Esophagus squamous epithelium (tissue), 4 donors: ENCODE results near the gene TNFAIP8L1.

Experiments used
- CTCF ChIP-seq, 6 experiments: fragments of 450-650 bp in 4 of 6; fragments of 200-600 bp in 2 of 6; sonication (generic) in 2 of 6; IDR thresholded peaks; one replicate each; pipeline ENCODE4 v1.5.1; 2016 to 2019; ENCODE audit warnings: antibody characterized with exemption in 6 of 6, mild to moderate bottlenecking in 4 of 6, moderate library complexity in 4 of 6
- POLR2A ChIP-seq, 4 donors: fragments of 450-650 bp; IDR thresholded peaks; one replicate each; pipeline ENCODE4 v1.6.1; 2017; ENCODE audit warnings: antibody characterized with exemption in 4 of 4, mild to moderate bottlenecking in 4 of 4, moderate library complexity in 3 of 4

GRCh38 chr19:4638317-4638716 is 999 bp upstream of the TNFAIP8L1 start:
- TF ChIP-seq CTCF (IDR thresholded peaks at IDR 0.05) (no peak), POLR2A (IDR thresholded peaks at IDR 0.05) (no peak)
